HepG2 (cell line): Measurements from ENCODE around the gene TIMM44. TPM values are rescaled to one million over a fixed set of nuclear protein-coding genes. Genes with fewer than 3 reads are reported as not detected.

Source experiments
- ATAC-seq: fragments of 200-7000 bp; cut with Tn5 transposase; 3 replicates; pipeline ENCODE4 v1.9.1; 2020; ENCODE audit warnings: mild to moderate bottlenecking, moderate library complexity
- BruUV-seq: library from RNA; stranded (reverse); fragments of 400-500 nt; replicated peaks from 2 replicates; lab custom pipeline; 2021; lab: Mats Ljungman, UMichigan
- CTCF ChIA-PET: fragments of 300-600 bp; formaldehyde crosslinking; extraction: SDS; loops from one replicate; lab custom pipeline; 2021; ENCODE audit warnings: low total read pairs, inconsistent platforms, low intra/inter-chr PET ratio; lab: Yijun Ruan, JAX
- POLR2A ChIA-PET: fragments of 350-600 bp; sonication (Branson Sonifier 250); formaldehyde crosslinking; loops from one replicate; lab custom pipeline; 2020; ENCODE audit warnings: antibody characterized with exemption, inconsistent platforms; lab: Yijun Ruan, JAX
- DNase-seq: peaks from one replicate; pipeline ENCODE4 v3.0.0-alpha.2; 2015; ENCODE audit warnings: low spot score
- FAIRE-seq: peaks from 3 replicates; lab custom pipeline; 2011; peaks lifted over from hg19 to GRCh38; lab: Jason Lieb, UNC
- H2AFZ ChIP-seq: one replicate; pipeline ENCODE4 v1.6.1; 2011; ENCODE audit warnings: low read length, inconsistent platforms
- H3K27ac ChIP-seq: fragments of 300-600 bp; 3 replicates; pipeline ENCODE4 v1.8.0; 2011; ENCODE audit warnings: mixed run types, mild to moderate bottlenecking, mixed read lengths, low read length, inconsistent platforms; ENCODE audit not compliant: insufficient read depth; ENCODE audit errors: extremely low read length
- H3K27me3 ChIP-seq, 2 experiments: fragments of 200-600 bp in 1 of 2; 2 replicates in 1 of 2; 3 replicates in 1 of 2; pipeline versions ENCODE4 v1.6.0 to v1.8.0; 2011; ENCODE audit warnings: low read length in 2 of 2, mild to moderate bottlenecking in 2 of 2, moderate library complexity in 2 of 2, inconsistent platforms in 1 of 2; ENCODE audit not compliant: insufficient read depth in 2 of 2, control insufficient read depth in 1 of 2
- H3K36me3 ChIP-seq, 2 experiments: fragments of 200-600 bp in 1 of 2; replicated peaks in 1 of 2; 2 replicates in 1 of 2; 3 replicates in 1 of 2; pipeline versions ENCODE4 v1.5.1 to v1.8.0; 2011; ENCODE audit warnings: low read length in 2 of 2, inconsistent platforms in 1 of 2; ENCODE audit not compliant: insufficient read depth in 2 of 2, control insufficient read depth in 1 of 2
- H3K4me1 ChIP-seq: 2 replicates; pipeline ENCODE4 v1.5.1; 2012; ENCODE audit warnings: low read length, inconsistent platforms; ENCODE audit not compliant: insufficient read depth
- H3K4me2 ChIP-seq: 2 replicates; pipeline ENCODE4 v1.6.0; 2011; ENCODE audit warnings: low read depth, low read length, inconsistent platforms
- H3K4me3 ChIP-seq, 3 experiments: fragments of 200-600 bp in 1 of 3; sonication (generic), shearing (Covaris generic) in 1 of 3; replicated peaks in 1 of 3; 2 replicates each; pipeline ENCODE4 v1.5.1; 2011 to 2016; ENCODE audit warnings: low read length in 3 of 3, inconsistent platforms in 2 of 3, low read depth in 2 of 3, mild to moderate bottlenecking in 2 of 3, control low read depth in 1 of 3, mixed read lengths in 1 of 3; ENCODE audit not compliant: insufficient read depth in 1 of 3
- H3K79me2 ChIP-seq: one replicate; pipeline ENCODE4 v1.6.1; 2011; ENCODE audit warnings: low read length, inconsistent platforms; ENCODE audit not compliant: insufficient read depth
- H3K9ac ChIP-seq: 2 replicates; pipeline ENCODE4 v1.6.0; 2011; ENCODE audit warnings: mild to moderate bottlenecking, low read depth, low read length, inconsistent platforms; ENCODE audit not compliant: insufficient read depth
- H3K9me3 ChIP-seq: 2 replicates; pipeline ENCODE4 v1.5.1; 2012; ENCODE audit warnings: mild to moderate bottlenecking, low read length
- H4K20me1 ChIP-seq: 2 replicates; pipeline ENCODE4 v1.6.0; 2011; ENCODE audit warnings: inconsistent platforms, mild to moderate bottlenecking, low read length, moderate library complexity; ENCODE audit not compliant: insufficient read depth
- EEA1 ChIP-seq: sonication (generic); formaldehyde crosslinking; IDR thresholded peaks from 2 replicates; pipeline ENCODE4 v1.5.1; 2020; ENCODE audit warnings: mild to moderate bottlenecking, missing genetic modification reagents, borderline replicate concordance
- HOXD1 ChIP-seq: sonication (generic); formaldehyde crosslinking; IDR thresholded peaks from 2 replicates; pipeline ENCODE4 v1.5.0; 2020; ENCODE audit warnings: missing genetic modification reagents
- JDP2 ChIP-seq: sonication (generic); formaldehyde crosslinking; IDR thresholded peaks from 2 replicates; pipeline ENCODE4 v1.8.1; 2022; ENCODE audit warnings: missing genetic modification reagents, borderline replicate concordance
- KDM5A ChIP-seq: fragments of 200-600 bp; sonication (generic); IDR thresholded peaks from 2 replicates; pipeline ENCODE4 v1.7.0; 2018; ENCODE audit warnings: antibody characterized with exemption, mild to moderate bottlenecking, low read length, borderline replicate concordance
- KLF11 ChIP-seq: IDR thresholded peaks from 2 replicates; pipeline ENCODE4 v1.6.1; 2016; ENCODE audit warnings: missing compliant biosample characterization
- RCOR2 ChIP-seq: IDR thresholded peaks from 2 replicates; pipeline ENCODE4 v1.6.1; 2016; ENCODE audit warnings: missing biosample characterization, missing genetic modification reagents
- ZBTB20 ChIP-seq: sonication (generic); formaldehyde crosslinking; IDR thresholded peaks from 2 replicates; pipeline ENCODE4 v1.8.1; 2023; ENCODE audit warnings: missing genetic modification reagents, low read depth, mild to moderate bottlenecking, borderline replicate concordance
- ZNF20 ChIP-seq: sonication (generic); formaldehyde crosslinking; IDR thresholded peaks from 2 replicates; pipeline ENCODE4 v1.4.0; 2020; ENCODE audit warnings: mild to moderate bottlenecking, moderate library complexity, missing genetic modification reagents
- ZNF746 ChIP-seq: sonication (generic); formaldehyde crosslinking; IDR thresholded peaks from 2 replicates; pipeline ENCODE4 v1.8.0; 2022; ENCODE audit warnings: mild to moderate bottlenecking, missing genetic modification reagents
- WGBS: methylation state at CpG from one replicate; pipeline ENCODE4 v1.1.6; 2017; ENCODE audit warnings: low lambda C conversion rate; 5-methylcytosine and 5-hydroxymethylcytosine counted together
- in situ Hi-C: cut with HindIII; loops from 2 replicates; pipeline ENCODE4 v1.10.0; 2017; ENCODE audit warnings: low pct_unique_long_range_greater_than_20kb; ENCODE audit not compliant: extremely low pct_ligation_motif_present
- intact Hi-C: fragments of 100-400 bp; cut with micrococcal nuclease; formaldehyde crosslinking; loops from one replicate; pipeline ENCODE4 v1.10.0; 2022; ENCODE audit not compliant: unreplicated experiment
- polyA plus RNA-seq, 8 experiments: library from polyadenylated mRNA; depleted of rRNA in 3 of 8; stranded (reverse) in 7 of 8; unstranded in 1 of 8; fragments of >200 nt; fragmentation: Illumina TruSeq in 4 of 8; extraction: Trizol in 4 of 8; gene quantifications; 2 replicates each; pipeline versions ENCODE4 v1.2.1 to v1.2.3, GENCODE V29; 2011 to 2016; ENCODE audit warnings: low read depth in 4 of 8, missing spikeins in 1 of 8, mixed read lengths in 1 of 8; ENCODE audit not compliant: insufficient read depth in 1 of 8
- total RNA-seq, 5 experiments: library from RNA; depleted of rRNA; stranded (reverse); fragments of >200 nt; fragmentation: Illumina TruSeq; extraction: Trizol; gene quantifications; 2 replicates each; pipeline ENCODE4 v1.2.3, GENCODE V29; 2016; ENCODE audit warnings: low read depth in 1 of 5
- TF ChIP-seq, protein P1 (sequence below): sonication (generic); formaldehyde crosslinking; IDR thresholded peaks from 2 replicates; pipeline ENCODE4 v1.8.1; 2023; ENCODE audit warnings: missing genetic modification reagents, mild to moderate bottlenecking, borderline replicate concordance
- TF ChIP-seq, protein P2 (sequence below): sonication (generic); formaldehyde crosslinking; conservative IDR thresholded peaks from 2 replicates; pipeline ENCODE4 v1.4.0; 2020; ENCODE audit warnings: missing genetic modification reagents

Gene TIMM44
- total and polyA plus RNA-seq, 2 of the 13 experiments (the other 11 are each of a cell fraction or from before 2014, with no cell fraction given), result 42.9 to 72.6 TPM

DNA sequence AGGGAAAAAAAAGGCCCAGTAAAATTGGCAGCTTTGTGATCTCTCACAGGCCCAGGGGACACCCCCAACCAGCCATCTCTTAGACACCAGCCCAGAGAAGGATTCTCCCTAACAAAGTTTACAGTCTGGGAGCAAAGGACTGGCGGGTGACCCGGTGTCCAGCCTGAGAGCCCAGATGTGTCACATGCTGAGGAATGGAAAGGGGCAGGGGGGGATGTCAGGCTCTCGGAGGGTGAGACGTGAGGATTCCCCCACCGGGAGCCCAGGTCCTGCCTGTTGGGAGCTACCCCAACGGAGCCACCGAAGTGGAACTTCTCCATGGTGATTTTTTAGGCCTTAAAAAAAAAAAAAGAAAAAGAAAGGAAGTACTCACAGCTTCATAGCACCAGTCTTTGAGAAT, 12.7 kb downstream of the TIMM44 start:
- ATAC-seq, result no peak
- Histone ChIP-seq H3K4me1 (no peaks in the 10 kb centered on the region), H3K79me2 (no peaks in the 10 kb centered on the region), H3K27ac (no peak overlapping the region), H2AFZ (no peak overlapping the region), H3K36me3 (peaks cover 34 to 52% of the 10 kb centered on the region in 2 experiments; a peak in 4 of 5 replicates), H3K9me3 (no peaks in the 10 kb centered on the region), H4K20me1 (no peaks in the 10 kb centered on the region), H3K4me3 (no peak overlapping the region), H3K4me2 (no peak overlapping the region), H3K9ac (no peak overlapping the region), H3K27me3 (no peaks in the 10 kb centered on the region)
- DNase-seq, result no peak
- TF ChIP-seq KLF11 (CRISPR knock-in tag) (no peak), JDP2 (no peak), ZNF20 (CRISPR knock-in tag) (no peak), ZNF746 (no peak), RCOR2 (CRISPR knock-in tag) (no peak), KDM5A (no peak), ZBTB20 (CRISPR knock-in tag) (no peak), EEA1 (CRISPR knock-in tag) (no peak), HOXD1 (CRISPR knock-in tag) (no peak)
- TF ChIP-seq, protein P1, sequence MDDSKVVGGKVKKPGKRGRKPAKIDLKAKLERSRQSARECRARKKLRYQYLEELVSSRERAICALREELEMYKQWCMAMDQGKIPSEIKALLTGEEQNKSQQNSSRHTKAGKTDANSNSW (CRISPR knock-in tag), result no peak
- TF ChIP-seq, protein P2, sequence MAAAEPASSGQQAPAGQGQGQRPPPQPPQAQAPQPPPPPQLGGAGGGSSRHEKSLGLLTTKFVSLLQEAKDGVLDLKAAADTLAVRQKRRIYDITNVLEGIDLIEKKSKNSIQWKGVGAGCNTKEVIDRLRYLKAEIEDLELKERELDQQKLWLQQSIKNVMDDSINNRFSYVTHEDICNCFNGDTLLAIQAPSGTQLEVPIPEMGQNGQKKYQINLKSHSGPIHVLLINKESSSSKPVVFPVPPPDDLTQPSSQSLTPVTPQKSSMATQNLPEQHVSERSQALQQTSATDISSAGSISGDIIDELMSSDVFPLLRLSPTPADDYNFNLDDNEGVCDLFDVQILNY (CRISPR knock-in tag), result no peak
- FAIRE-seq, result no peak
- ChIA-PET POLR2A (interaction anchor here (2.0 to 5.2 kb wide), 3 partner anchors 11 to 27 kb away, joined by 5 to 57 read pairs (median 34); partner anchors contain the start of genes MAP2K7, SNAPC2 and TIMM44), CTCF (no interaction called here)
- in situ Hi-C loops, result no loop called here
- WGBS, result 87% methylated on average over 7 of the region's 7 CpGs
- intact Hi-C loops, result no loop called here
- BruUV-seq, result no TSS peak
